SK-N-SH treated with all-trans-retinoic acid at 6 μM for 48 hours (cell line): ENCODE measurements around the gene DYNC1LI1.

Source experiments
- ATAC-seq: fragments of 200-7000 bp; cut with Tn5 transposase; 3 replicates; pipeline ENCODE4 v1.9.1; 2020; ENCODE audit warnings: mild to moderate bottlenecking, moderate library complexity
- ARNTL ChIP-seq: fragments of 450-650 bp; formaldehyde crosslinking; IDR thresholded peaks from 2 replicates; pipeline ENCODE4 v1.5.0; 2020; ENCODE audit warnings: low read depth, mild to moderate bottlenecking, moderate library complexity, borderline replicate concordance
- BACH2 ChIP-seq: fragments of 250-450 bp; sonication (Bioruptor Pico); IDR thresholded peaks from 2 replicates; pipeline ENCODE4 v1.9.0; 2021; ENCODE audit warnings: mild to moderate bottlenecking, borderline replicate concordance
- CREB5 ChIP-seq: fragments of 250-450 bp; sonication (Bioruptor Pico); IDR thresholded peaks from 2 replicates; pipeline ENCODE4 v1.5.1; 2020; ENCODE audit warnings: low read depth, mild to moderate bottlenecking, moderate library complexity
- CSDC2 ChIP-seq: fragments of 250-450 bp; sonication (Bioruptor Pico); IDR thresholded peaks from 2 replicates; pipeline ENCODE4 v1.5.0; 2020; ENCODE audit warnings: mild to moderate bottlenecking, moderate library complexity
- CSRNP3 ChIP-seq: fragments of 250-450 bp; sonication (Bioruptor Pico); IDR thresholded peaks from 2 replicates; pipeline ENCODE4 v1.5.1; 2021; ENCODE audit warnings: mild to moderate bottlenecking, moderate library complexity
- GLIS3 ChIP-seq: fragments of 250-450 bp; sonication (Bioruptor Pico); IDR thresholded peaks from 2 replicates; pipeline ENCODE4 v1.5.0; 2020; ENCODE audit warnings: mild to moderate bottlenecking, moderate library complexity
- ISL1 ChIP-seq: fragments of 250-450 bp; sonication (Bioruptor Pico); IDR thresholded peaks from 2 replicates; pipeline ENCODE4 v2.1.2; 2022; ENCODE audit warnings: mild to moderate bottlenecking, moderate library complexity
- OSR1 ChIP-seq: fragments of 250-450 bp; sonication (Bioruptor Pico); IDR thresholded peaks from 2 replicates; pipeline ENCODE4 v1.8.0; 2022; ENCODE audit warnings: moderate library complexity, mild to moderate bottlenecking, inconsistent platforms
- PATZ1 ChIP-seq: fragments of 250-450 bp; sonication (Bioruptor Pico); IDR thresholded peaks from 2 replicates; pipeline ENCODE4 v1.8.0; 2020; ENCODE audit warnings: mild to moderate bottlenecking, moderate library complexity, borderline replicate concordance
- POU6F1 ChIP-seq: fragments of 250-450 bp; sonication (Bioruptor Pico); IDR thresholded peaks from 2 replicates; pipeline ENCODE4 v1.8.0; 2021; ENCODE audit warnings: low read depth, mild to moderate bottlenecking, moderate library complexity, borderline replicate concordance
- RARB ChIP-seq: fragments of 250-450 bp; sonication (Bioruptor Pico); IDR thresholded peaks from 2 replicates; pipeline ENCODE4 v1.8.0; 2021; ENCODE audit warnings: mild to moderate bottlenecking, moderate library complexity
- SNAI2 ChIP-seq: fragments of 250-450 bp; sonication (Bioruptor Pico); IDR thresholded peaks from 2 replicates; pipeline ENCODE4 v1.5.0; 2020; ENCODE audit warnings: mild to moderate bottlenecking, moderate library complexity
- TCF4 ChIP-seq: fragments of 250-450 bp; sonication (Bioruptor Pico); IDR thresholded peaks from 2 replicates; pipeline ENCODE4 v1.8.0; 2021; ENCODE audit warnings: mild to moderate bottlenecking, moderate library complexity, borderline replicate concordance
- TOX ChIP-seq: fragments of 250-450 bp; sonication (Bioruptor Pico); IDR thresholded peaks from 2 replicates; pipeline ENCODE4 v1.8.0; 2021; ENCODE audit warnings: mild to moderate bottlenecking, moderate library complexity, borderline replicate concordance
- TSHZ2 ChIP-seq: fragments of 250-450 bp; sonication (Bioruptor Pico); IDR thresholded peaks from 2 replicates; pipeline ENCODE4 v1.5.0; 2020; ENCODE audit warnings: mild to moderate bottlenecking, moderate library complexity
- ZC3H10 ChIP-seq: fragments of 250-450 bp; sonication (Bioruptor Pico); IDR thresholded peaks from 2 replicates; pipeline ENCODE4 v1.5.1; 2021; ENCODE audit warnings: mild to moderate bottlenecking, moderate library complexity
- ZFP3 ChIP-seq: fragments of 250-450 bp; sonication (Bioruptor Pico); IDR thresholded peaks from 2 replicates; pipeline ENCODE4 v1.5.0; 2020; ENCODE audit warnings: mild to moderate bottlenecking, moderate library complexity
- ZFP30 ChIP-seq: fragments of 450-650 bp; formaldehyde crosslinking; IDR thresholded peaks from 2 replicates; pipeline ENCODE4 v1.5.0; 2022; ENCODE audit warnings: mild to moderate bottlenecking, moderate library complexity
- ZNF565 ChIP-seq: fragments of 450-650 bp; formaldehyde crosslinking; conservative IDR thresholded peaks from 2 replicates; pipeline ENCODE4 v1.5.0; 2020; ENCODE audit warnings: low read depth, mild to moderate bottlenecking, moderate library complexity
- ZNF70 ChIP-seq: fragments of 450-650 bp; formaldehyde crosslinking; IDR thresholded peaks from 2 replicates; pipeline ENCODE4 v1.5.0; 2020; ENCODE audit warnings: mild to moderate bottlenecking, moderate library complexity
- ZNF8 ChIP-seq: fragments of 450-650 bp; formaldehyde crosslinking; IDR thresholded peaks from 2 replicates; pipeline ENCODE4 v1.5.0; 2020; ENCODE audit warnings: mild to moderate bottlenecking, moderate library complexity

DYNC1LI1 gene

GRCh38 chr3:32607522-32607921 is 36.9 kb upstream of the DYNC1LI1 start:
- no peak for ATAC-seq
- TF ChIP-seq SNAI2 (CRISPR knock-in tag): no peak
- TF ChIP-seq RARB (CRISPR knock-in tag): no peak
- no peak for TF ChIP-seq OSR1 (CRISPR knock-in tag)
- TF ChIP-seq CREB5: no peak
- no peak for TF ChIP-seq PATZ1 (CRISPR knock-in tag)
- no peak for TF ChIP-seq TSHZ2 (CRISPR knock-in tag)
- TF ChIP-seq ZNF8 (CRISPR knock-in tag): no peak
- no peak for TF ChIP-seq TOX (CRISPR knock-in tag)
- no peak for TF ChIP-seq BACH2 (CRISPR knock-in tag)
- no peak for TF ChIP-seq CSDC2
- no peak for TF ChIP-seq CSRNP3 (CRISPR knock-in tag)
- TF ChIP-seq ISL1: no peak
- no peak for TF ChIP-seq ZNF70 (CRISPR knock-in tag)
- no peak for TF ChIP-seq POU6F1 (CRISPR knock-in tag)
- TF ChIP-seq ZC3H10: no peak
- no peak for TF ChIP-seq TCF4 (CRISPR knock-in tag)

- no peak for TF ChIP-seq ZFP3 (CRISPR knock-in tag)
- TF ChIP-seq PATZ1 (CRISPR knock-in tag): no peak
- TF ChIP-seq GLIS3 (CRISPR knock-in tag): no peak
- TF ChIP-seq ZFP30: no peak
- no peak for TF ChIP-seq ZNF70 (CRISPR knock-in tag)
- no peak for TF ChIP-seq ZC3H10
- no peak for TF ChIP-seq ARNTL (CRISPR knock-in tag)
- TF ChIP-seq OSR1 (CRISPR knock-in tag): no peak
- TF ChIP-seq ZNF565 (CRISPR knock-in tag): no peak
- no peak for TF ChIP-seq SNAI2 (CRISPR knock-in tag)
- no peak for ATAC-seq
These were observed 36.3 kb upstream of the DYNC1LI1 start for GRCh38 chr3:32606960-32607359.
